PFSK-1 (cell line): ENCODE data around the gene SLC35G1.

Source experiments
- FOXP2 ChIP-seq: optimal IDR thresholded peaks from 2 replicates; pipeline ENCODE3; 2011; ENCODE audit warnings: borderline replicate concordance, control low read depth, inconsistent platforms; ENCODE audit not compliant: insufficient read depth; ENCODE audit errors: extremely low read length, extremely low read depth
- POLR2AphosphoS5 ChIP-seq: IDR thresholded peaks from 2 replicates; pipeline ENCODE4 v1.6.1; 2012; ENCODE audit warnings: low read depth, mild to moderate bottlenecking, control low read depth, low read length, moderate library complexity
- SIN3A ChIP-seq: IDR thresholded peaks from 2 replicates; pipeline ENCODE4 v1.6.1; 2012; ENCODE audit warnings: mild to moderate bottlenecking, low read length, moderate library complexity, borderline replicate concordance; ENCODE audit not compliant: insufficient read depth
- TAF1 ChIP-seq: IDR thresholded peaks from 2 replicates; pipeline ENCODE4 v1.6.1; 2012; ENCODE audit warnings: low read length, control low read depth, borderline replicate concordance; ENCODE audit not compliant: insufficient read depth
- TF ChIP-seq, protein P1 (sequence below), 2 experiments: IDR thresholded peaks; 2 replicates each; pipeline versions ENCODE4 v1.6.1 to v1.8.0; 2011 to 2012; ENCODE audit warnings: low read depth in 2 of 2, low read length in 2 of 2, control low read depth in 1 of 2, inconsistent platforms in 1 of 2, mild to moderate bottlenecking in 1 of 2, moderate library complexity in 1 of 2; ENCODE audit not compliant: insufficient read depth in 1 of 2

DNA sequence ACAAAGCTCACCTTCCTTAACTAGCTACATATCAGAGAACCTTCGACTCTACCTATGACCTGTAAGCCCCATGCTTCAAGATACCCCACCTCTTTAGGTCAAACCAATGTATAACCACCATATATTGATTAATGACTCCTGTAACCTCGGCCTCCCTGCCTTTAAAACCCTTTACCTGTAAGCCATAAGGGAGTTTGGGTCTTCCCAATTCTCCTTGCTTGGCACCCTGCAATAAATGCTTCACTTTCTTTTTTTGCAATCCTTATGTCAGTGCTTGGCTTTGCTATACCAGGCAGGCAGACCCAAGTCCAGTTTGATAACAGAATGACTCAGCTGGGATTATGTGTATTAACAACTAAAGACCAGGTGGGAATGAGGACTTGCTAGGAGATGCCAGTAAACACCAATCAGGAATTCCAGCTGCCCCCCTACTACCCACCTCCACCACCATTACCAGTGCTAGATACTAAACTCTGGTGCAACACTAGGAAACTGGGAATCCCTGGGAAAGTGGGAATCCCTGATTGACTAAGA lies 22.0 kb upstream of the SLC35G1 start:
- TF ChIP-seq TAF1 (no peak), POLR2AphosphoS5 (no peak), SIN3A (no peak), FOXP2 (no peak)
- TF ChIP-seq, protein P1, sequence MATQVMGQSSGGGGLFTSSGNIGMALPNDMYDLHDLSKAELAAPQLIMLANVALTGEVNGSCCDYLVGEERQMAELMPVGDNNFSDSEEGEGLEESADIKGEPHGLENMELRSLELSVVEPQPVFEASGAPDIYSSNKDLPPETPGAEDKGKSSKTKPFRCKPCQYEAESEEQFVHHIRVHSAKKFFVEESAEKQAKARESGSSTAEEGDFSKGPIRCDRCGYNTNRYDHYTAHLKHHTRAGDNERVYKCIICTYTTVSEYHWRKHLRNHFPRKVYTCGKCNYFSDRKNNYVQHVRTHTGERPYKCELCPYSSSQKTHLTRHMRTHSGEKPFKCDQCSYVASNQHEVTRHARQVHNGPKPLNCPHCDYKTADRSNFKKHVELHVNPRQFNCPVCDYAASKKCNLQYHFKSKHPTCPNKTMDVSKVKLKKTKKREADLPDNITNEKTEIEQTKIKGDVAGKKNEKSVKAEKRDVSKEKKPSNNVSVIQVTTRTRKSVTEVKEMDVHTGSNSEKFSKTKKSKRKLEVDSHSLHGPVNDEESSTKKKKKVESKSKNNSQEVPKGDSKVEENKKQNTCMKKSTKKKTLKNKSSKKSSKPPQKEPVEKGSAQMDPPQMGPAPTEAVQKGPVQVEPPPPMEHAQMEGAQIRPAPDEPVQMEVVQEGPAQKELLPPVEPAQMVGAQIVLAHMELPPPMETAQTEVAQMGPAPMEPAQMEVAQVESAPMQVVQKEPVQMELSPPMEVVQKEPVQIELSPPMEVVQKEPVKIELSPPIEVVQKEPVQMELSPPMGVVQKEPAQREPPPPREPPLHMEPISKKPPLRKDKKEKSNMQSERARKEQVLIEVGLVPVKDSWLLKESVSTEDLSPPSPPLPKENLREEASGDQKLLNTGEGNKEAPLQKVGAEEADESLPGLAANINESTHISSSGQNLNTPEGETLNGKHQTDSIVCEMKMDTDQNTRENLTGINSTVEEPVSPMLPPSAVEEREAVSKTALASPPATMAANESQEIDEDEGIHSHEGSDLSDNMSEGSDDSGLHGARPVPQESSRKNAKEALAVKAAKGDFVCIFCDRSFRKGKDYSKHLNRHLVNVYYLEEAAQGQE (IDR thresholded peaks at IDR 0.05; ENCODE audit: insufficient read depth in 1 of 2, low read depth in 2 of 2, low read length in 2 of 2) = no peak
